ENCODE measurements around the gene SLC22A23. TPM values are rescaled to one million over a fixed set of nuclear protein-coding genes. Genes with fewer than 3 reads are reported as not detected.

SLC22A23 gene
- total RNA-seq, 1 donor from 2014 or later: 27.8 TPM

DNA sequence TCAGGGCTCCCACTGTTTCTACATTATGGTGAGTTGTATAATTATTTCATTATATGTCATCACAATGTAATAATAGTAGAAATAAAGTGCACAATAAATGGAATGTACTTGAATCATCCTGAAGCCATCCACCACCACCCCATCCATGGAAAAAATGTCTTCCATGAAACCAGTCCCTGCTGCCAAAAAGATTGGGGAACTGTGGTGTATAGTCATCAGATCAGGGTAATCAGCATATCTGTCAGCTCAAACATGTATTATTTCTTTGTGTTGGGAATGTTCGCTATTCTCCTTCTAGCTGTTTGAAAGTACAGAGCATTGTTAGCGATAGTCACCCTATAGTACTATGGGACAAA is 33.8 kb upstream of the SLC22A23 start:
- no peak overlapping the region for H3K4me3 ChIP-seq
- H3K4me1 ChIP-seq: no peaks in the 10 kb centered on the region
- TF ChIP-seq, protein P1, sequence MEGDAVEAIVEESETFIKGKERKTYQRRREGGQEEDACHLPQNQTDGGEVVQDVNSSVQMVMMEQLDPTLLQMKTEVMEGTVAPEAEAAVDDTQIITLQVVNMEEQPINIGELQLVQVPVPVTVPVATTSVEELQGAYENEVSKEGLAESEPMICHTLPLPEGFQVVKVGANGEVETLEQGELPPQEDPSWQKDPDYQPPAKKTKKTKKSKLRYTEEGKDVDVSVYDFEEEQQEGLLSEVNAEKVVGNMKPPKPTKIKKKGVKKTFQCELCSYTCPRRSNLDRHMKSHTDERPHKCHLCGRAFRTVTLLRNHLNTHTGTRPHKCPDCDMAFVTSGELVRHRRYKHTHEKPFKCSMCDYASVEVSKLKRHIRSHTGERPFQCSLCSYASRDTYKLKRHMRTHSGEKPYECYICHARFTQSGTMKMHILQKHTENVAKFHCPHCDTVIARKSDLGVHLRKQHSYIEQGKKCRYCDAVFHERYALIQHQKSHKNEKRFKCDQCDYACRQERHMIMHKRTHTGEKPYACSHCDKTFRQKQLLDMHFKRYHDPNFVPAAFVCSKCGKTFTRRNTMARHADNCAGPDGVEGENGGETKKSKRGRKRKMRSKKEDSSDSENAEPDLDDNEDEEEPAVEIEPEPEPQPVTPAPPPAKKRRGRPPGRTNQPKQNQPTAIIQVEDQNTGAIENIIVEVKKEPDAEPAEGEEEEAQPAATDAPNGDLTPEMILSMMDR (IDR thresholded peaks at IDR 0.05): no peak
- no peak for DNase-seq
- no peaks in the 10 kb centered on the region for H3K27me3 ChIP-seq (ENCODE audit: low read depth)
- no peak overlapping the region for H3K27ac ChIP-seq
- no peaks in the 10 kb centered on the region for H3K36me3 ChIP-seq
- no peaks in the 10 kb centered on the region for H3K9me3 ChIP-seq
- intact Hi-C loops (cut with DNase I): no loop called here
- no peak for ATAC-seq

DNA sequence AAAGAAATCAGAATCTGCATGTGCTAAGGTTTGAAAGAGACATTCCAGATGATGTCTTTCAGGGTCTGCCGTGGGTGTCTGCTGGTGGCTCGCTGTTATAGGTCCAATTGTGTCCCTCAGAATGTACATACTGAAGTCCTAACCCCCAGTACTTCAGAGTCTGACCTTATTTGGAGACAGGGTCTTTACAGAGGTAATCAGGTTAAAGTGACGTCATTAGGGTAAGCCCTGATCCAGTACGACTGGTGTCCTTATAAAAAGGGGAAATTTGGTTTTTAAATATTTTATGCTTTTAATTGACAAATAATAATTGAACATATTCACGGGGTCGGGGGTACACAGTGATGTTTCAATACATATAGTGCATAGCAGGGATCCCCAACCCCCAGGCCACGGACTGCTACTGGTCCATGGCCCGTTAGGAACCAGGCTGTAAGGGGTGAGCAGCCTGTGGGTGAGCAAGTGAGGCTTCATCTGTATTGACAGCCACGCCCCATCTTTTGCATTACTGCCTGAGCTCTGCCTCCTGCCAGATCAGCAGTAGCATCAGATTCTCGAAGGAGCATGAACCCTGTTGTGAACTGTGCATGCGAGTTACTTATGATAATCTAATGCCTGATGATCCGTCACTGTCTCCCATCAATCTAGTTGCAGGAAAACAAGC is 33.2 kb upstream of the SLC22A23 start:
- ATAC-seq (no peak), DNase-seq (no peak)
- H3K4me1 ChIP-seq: no peaks in the 10 kb centered on the region
- H3K4me3 ChIP-seq: no peak overlapping the region
- H3K9me3 ChIP-seq: no peaks in the 10 kb centered on the region
- H3K36me3 ChIP-seq: no peaks in the 10 kb centered on the region
- TF ChIP-seq, protein P1 (IDR thresholded peaks at IDR 0.05): no peak
- no peaks in the 10 kb centered on the region for H3K27me3 ChIP-seq (ENCODE audit: low read depth)
- intact Hi-C loops (cut with DNase I): no loop called here
- H3K27ac ChIP-seq: no peak overlapping the region

DNA sequence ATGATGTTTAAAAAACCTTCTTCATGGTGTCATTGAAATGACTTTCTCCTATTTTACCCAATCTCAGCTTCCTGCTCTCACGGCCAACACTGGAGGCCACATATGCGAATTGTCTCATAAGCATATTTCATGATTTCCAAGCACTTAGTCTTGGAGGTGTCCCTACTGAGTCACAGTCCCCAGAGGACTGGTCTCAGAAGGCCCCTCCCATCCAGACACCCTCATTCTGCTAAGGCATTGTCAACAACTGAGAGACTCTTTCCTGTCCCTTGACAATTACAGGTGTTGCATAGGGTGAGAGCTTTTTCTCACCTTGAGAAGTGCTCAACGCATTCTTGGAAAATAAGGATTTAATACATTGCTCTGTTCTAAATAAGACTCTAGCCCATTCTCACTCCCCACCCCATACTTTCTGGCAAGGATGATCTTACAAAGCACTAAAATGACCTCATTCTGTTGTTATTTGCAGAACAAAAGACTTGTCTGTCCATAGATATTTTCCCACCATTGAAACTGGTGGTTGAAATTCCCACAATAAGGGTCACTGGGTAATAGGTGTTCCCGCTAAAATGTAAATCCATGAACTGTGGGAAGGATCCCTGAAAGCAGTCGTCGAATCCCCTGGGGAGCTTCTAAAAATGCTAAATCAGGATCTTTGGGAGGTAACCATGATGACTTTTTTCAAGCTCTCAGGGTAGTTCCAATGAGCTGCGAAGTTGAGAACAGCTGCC is 32.3 kb upstream of the SLC22A23 start:
- no peaks in the 10 kb centered on the region for H3K9me3 ChIP-seq
- TF ChIP-seq, protein P1 (IDR thresholded peaks at IDR 0.05): no peak
- intact Hi-C loops (cut with DNase I): no loop called here

DNA sequence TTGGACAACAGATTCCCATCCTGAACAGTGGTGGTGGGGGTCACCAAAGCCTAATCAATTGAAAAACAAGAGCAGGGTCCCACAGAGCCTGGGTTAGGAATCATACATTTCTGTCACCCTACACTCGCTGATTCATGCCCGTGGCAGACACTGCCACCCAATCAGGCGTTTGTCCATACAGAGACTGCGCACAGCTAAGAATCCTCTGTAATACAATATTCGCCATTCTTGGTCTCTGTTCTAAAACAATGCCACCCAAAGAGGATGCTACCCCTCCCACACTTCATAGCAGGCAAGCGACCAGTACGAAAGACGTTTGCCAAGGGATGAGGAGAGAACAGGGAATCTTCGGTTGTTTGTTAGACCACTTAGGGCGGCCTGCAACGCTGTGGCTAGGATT is 28.1 kb upstream of the SLC22A23 start:
- Histone ChIP-seq H3K4me1 (no peaks in the 10 kb centered on the region), H3K9me3 (no peaks in the 10 kb centered on the region), H3K4me3 (no peak overlapping the region), H3K27ac (no peak overlapping the region), H3K36me3 (no peaks in the 10 kb centered on the region), H3K27me3 (ENCODE audit: low read depth) (peaks cover 4% of the 10 kb centered on the region)
- DNase-seq (no peak), ATAC-seq (no peak)
- TF ChIP-seq, protein P1 (IDR thresholded peaks at IDR 0.05): no peak
- intact Hi-C loops (cut with DNase I): no loop called here

More for the DNA sequence above, 32.3 kb upstream of the SLC22A23 start:
- Histone ChIP-seq H3K27ac (no peak overlapping the region), H3K27me3 (ENCODE audit: low read depth) (no peaks in the 10 kb centered on the region), H3K36me3 (no peaks in the 10 kb centered on the region), H3K4me1 (no peaks in the 10 kb centered on the region), H3K4me3 (no peak overlapping the region)
- no peak for DNase-seq
- ATAC-seq: no peak

DNA sequence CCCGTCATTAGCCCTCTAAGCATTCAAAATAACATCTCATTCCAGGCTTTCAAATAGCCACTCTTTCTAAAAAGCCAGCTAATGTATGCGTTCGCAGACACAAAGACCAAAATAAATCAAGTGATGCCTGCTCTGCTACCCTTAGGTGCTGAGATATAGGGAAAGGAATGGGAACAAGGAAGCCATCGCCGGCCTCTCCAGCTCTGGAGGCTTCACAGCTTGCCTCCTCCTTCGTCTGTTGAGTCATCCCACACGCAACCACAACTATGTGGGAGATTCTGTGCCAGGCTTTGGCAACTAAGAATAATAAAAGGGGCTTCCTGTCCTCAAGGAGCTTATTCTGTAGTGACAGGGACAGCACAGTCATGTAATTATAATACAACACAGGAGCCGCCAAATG is 27.3 kb upstream of the SLC22A23 start:
- intact Hi-C loops (cut with DNase I): no loop called here

More for the DNA sequence above, 27.3 kb upstream of the SLC22A23 start:
- H3K4me1 ChIP-seq: no peaks in the 10 kb centered on the region
- TF ChIP-seq, protein P1 (IDR thresholded peaks at IDR 0.05): no peak
- H3K27ac ChIP-seq: no peak overlapping the region
- no peak for ATAC-seq
- H3K36me3 ChIP-seq: no peaks in the 10 kb centered on the region
- H3K4me3 ChIP-seq: no peak overlapping the region
- no peaks in the 10 kb centered on the region for H3K9me3 ChIP-seq
- peaks cover 4% of the 10 kb centered on the region for H3K27me3 ChIP-seq (ENCODE audit: low read depth)
- no peak for DNase-seq
